ENCODE measurements around the gene RASA3.
"Not testable (repeated sequence)": the region's sequence is repeated elsewhere in the genome, so short reads cannot be mapped to it uniquely, and the experiment has no call there.

Gene RASA3

DNA sequence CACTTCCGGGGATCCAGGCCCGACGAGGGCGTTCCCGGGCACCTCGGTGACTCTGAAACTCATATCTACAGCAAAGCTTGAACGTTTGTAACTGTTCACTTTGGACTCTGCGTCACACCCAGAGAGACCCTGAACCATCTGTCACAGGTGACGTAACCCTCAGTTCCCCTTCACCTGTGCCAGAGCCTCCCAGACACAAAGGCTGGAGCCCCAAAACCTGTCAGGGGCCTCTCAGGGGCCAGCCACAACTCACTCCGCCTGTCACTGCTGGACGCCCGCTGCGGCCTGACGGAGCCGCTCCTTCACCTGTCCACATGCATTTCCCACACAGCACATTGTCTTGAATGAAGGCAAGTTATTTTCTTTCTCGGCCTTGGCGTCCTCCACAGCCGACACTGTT is 8.0 kb downstream of the RASA3 start:
- DNase-seq = no peak

DNA sequence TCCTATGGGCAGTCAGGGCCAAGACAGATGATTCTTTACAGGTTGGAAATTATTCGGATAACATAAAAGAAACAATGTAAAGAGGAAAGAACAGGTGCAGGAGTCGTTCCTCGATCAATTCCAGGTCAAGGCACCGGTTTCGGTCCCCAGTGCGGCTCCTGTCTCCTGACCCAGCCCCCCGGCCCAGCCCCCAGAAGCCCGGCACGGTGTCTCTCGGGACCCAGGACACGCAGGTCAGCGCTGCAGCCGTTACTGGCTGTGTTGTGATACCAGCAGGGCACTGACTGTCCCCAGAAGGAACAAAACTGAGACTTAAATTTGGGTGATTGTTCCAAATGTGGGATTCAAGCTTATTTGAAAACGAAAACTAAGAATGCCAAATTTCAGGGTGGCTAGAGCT is 8.5 kb downstream of the RASA3 start:
- no peak for DNase-seq

DNA sequence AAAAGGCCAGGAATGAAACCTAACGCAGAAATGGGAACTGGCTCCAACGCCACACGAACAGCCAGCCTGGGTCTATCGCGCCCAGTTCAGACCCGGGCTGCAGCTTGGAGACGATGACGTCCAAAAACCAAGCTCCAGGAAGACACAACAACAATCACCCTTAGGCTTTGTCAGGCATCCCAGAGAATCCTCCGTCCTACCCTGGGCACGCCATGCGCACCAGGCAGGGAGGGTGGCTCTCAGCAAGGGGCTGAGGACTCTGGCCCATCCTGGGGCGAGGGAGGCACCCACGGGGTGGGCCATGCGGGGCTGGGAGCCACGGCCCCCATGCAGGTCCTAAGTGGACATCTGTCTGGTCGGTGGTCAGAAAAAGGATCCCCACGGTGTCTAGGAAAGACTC is 9.0 kb downstream of the RASA3 start:
- DNase-seq = no peak

DNA sequence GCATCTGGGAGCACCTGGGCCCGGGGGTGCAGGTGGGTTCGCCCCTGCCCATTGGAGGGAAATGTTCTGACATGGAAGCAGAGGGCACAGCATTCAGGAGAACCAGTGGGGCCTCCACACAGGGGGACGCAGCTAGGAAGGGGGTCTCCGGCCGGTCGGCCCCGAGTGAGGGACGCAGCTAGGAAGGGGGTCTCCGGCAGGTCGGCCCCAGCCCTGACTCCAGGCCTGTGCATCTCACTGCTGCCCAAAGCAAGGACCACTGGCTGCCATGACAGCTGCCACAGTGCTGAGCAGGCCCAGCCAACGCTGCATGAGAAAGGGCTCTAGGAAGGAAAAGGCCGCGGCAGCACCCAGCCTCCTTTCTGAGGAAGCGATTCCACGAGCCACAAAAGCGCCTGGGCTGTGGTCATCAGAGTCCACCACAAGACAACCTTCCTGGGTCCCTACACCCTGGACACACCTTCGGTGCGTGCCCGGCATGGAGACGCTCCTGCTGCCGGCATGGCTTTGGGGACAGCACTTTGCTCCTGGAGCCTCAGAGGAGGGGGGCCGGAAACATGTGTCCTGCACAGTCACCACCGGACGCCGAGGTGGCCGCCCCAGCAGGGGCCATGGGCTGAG is 9.7 kb downstream of the RASA3 start:
- no peak for DNase-seq

DNA sequence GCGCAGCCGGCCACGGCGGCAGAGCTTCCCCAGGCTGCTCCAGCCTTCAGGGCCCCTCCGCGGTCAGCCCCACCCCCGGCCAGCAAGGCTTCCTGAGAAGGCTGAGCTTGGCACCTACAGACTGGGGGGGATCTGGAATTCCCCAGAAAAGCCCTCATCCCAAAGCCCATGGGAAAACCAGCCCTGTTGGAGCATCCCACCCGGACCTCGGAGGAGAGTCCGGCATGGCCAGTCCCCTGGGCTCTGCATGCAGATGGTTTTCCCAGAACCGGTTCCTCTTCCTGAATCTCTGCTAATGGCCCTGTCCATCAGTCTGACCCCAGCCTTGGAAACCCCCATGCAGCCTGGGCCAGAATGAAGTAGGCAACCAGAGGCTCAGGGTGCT is 10.3 kb downstream of the RASA3 start:
- DNase-seq = no peak

DNA sequence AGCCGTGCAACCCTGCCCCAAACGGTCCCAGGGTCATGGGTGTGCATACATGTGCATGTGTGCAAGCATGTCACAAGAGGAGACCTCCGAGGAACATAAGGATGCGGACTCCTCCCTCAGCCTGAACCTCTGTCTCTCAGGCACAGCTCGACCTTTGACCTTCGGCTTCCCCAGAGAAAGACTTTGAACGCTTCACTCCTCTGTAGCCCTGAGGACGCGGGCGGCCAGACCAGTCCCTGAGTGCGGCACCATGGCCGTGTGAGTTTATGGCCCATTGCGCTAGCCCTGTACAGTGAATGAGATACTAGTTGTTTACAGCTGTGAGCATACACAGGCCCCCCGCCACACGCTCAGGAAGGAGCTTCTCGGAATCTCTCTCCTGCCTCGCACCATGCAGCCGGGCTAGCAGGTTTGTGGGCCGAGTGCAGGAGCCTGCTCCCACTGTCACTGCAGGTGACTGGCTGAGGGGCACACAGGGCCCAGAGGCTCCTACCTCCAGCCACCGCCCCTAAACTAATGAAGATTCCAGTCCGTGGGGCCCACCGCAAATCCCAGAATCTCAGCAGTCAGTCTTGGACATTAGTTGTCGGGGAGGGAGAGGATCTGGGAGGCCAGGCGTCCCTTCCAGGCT is 10.8 kb downstream of the RASA3 start:
- DNase-seq = no peak

DNA sequence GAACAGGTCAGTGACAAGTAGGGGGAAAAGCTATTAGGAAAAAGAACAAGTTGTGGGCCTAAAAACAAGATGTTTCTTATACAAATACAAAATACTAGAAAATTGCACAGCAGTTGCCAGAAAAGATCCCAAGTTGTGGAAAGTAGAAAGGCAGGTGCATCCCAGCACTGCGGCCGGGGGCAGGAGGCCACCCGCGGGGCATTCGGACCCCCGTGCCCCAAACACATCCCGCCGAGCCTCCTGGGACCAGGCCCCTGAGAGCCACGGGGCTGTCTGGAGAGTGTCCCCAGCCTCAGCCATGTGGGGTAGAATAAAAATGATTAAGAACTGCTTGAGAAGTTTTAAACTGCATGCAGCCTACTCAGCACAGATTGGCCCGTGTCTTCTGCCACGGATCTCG is 11.4 kb downstream of the RASA3 start:
- no peak for DNase-seq

DNA sequence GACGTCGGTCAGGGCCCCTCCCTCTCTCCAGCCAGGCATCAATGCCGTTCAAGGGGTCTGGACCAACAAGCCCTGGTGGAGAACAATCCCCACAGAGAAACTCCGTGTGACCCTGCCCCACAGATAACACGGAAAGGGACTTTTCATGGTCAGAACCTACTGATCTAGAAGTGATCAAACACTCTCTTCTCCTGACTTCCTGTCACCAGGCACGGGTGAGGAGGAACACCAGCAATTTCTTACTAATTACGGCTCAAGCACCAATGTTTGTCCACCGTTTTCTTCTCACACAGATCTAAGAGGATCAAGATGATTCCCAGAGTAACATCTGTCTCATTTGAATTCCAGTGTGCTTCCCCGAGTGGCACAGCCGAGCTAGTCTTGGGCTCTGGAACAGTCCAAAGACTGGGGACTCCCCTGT is 11.8 kb downstream of the RASA3 start:
- DNase-seq = no peak

DNA sequence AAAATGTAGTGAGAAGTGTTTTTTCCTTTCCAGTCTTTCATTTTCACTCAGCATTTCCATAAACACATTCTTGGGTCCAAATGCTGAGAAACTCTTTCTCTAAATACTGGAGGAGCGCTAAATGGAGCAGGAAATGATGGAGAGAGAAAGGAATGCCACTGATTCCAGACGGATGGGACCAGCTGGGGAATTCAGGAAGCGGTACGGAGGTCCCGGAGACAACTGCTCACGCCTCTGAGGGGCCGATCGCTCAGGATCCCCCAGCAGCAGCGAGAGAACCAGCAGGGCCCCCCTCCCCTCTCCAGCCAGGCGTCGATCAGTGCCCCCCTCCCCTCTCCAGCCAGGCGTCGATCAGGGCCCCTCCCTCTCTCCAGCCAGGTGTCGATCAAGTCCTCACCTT is 13.2 kb downstream of the RASA3 start:
- no peak for DNase-seq

DNA sequence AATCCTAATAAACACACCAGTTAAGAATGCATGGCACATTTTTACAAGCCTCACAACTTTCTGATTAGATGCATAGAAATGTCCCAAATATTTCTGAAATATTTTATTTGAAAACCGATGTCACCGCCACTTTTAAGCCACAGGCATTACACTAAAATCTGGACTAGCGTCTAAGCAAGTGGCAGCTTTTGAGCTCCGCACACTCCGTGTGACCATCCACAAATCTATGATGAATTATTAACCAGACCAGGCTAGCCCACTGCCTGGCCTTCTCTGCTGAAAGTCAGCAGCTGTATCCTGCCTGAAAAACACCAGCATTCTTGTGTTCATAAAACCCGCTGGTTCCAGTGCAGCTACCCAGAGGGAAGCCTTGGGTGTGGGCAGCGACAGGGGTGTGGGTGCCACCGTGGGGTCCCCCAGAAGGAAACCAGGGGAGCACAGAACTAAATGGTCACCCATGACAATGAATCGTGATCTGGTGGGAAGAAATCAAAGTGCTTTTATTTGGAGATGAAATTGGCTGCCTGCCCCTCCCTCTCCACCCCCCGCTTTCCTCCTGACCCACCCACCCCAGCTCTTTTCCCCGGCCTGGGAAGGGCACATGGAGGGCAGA is 13.8 kb downstream of the RASA3 start:
- DNase-seq = no peak

DNA sequence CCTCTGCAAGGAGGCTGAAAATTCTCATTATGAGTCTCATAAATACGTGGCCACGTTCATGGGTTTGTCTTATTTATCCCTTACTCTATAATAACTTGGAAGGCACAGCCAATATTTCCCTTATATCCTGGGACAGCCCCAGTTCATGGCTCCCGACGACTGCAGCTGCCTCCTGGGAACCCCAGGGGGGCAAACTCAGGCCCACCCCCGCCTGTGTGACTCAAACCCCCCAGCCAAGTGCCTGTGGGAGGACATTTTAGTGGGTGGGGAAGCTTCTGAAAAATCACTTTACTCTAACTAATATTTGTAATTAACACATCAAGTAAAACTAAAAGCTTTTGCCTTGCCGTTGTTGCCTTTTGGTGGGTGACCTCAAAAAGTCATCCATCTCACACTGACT is 14.3 kb downstream of the RASA3 start:
- DNase-seq = no peak

DNA sequence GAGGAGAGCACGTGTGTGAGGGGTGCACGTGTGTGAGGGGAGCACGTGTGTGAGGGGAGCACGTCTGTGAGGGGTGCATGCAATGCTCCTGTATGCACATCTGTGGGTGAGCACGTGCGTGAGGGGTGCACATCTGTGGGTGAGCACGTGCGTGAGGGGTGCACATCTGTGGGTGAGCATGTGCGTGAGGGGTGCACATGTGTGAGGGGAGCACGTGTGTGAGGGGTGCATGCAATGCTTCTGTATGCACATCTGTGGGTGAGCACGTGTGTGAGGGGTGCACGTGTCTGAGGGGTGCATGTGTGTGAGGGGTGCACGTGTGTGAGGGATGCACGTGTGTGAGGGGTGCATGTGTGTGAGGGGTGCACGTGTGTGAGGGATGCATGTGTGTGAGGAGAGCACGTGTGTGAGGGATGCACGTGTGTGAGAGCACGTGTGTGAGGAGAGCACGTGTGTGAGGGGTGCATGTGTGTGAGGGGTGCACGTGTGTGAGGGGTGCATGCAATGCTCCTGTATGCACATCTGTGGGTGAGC is 15.0 kb downstream of the RASA3 start:
- DNase-seq = not testable (repeated sequence)

DNA sequence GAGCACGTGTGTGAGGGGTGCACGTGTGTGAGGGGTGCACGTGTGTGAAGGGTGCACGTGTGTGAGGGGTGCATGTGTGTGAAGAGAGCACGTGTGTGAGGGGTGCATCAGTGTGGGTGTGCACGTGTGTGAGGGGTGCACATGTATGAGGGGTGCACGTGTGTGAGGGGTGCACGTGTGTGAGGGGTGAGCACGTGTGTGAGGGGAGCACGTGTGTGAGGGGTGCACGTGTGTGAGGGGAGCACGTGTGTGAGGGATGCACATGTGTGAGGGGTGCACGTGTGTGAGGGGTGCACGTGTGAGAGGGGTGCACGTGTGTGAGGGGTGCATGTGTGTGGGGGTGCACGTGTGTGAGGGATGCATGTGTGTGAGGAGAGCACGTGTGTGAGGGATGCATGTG is 15.7 kb downstream of the RASA3 start:
- DNase-seq = no peak

DNA sequence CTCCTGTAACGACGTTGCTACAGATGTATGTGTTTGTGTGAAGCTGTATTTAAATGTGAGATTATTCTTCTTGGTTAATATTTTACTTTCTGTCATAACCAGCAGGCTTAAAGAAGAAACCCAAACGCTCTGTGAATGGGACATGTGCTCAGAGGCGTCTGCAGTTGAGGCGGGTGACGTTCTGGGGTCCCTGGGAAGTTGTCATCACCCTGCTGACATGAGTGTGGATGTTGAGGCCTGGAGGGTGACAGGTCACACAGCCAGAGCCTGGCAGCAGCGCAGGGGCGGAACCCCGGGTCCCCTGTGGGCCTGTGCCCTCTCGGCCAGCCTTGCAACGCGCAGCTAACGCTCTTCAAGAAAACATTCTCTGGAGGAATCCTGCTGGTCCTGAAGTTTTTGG is 16.6 kb downstream of the RASA3 start:
- no peak for DNase-seq

DNA sequence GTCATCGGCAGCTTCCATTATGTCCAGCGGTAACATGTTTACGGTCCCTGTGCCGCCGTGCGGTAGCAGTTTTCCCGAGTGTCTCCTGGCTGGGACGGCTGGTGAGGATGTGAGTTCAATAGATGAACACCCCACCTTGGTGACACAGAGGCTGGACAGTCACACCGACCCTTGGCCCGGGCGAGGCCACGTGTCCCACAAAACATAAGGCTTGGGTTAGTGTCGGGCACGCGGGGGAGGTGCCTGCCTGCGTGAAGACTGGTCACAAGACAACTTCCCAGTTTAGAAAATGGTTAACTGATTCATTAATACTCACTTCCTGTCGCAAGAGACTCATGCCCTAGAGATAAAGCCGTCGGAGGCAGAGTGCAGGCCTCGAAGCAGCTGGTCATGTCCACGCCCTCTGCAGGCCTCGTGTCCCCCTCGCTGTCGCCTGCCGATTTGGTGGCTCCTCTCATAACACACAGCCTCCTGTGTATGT is 17.2 kb downstream of the RASA3 start:
- peak; percentile 97 for DNase-seq

DNA sequence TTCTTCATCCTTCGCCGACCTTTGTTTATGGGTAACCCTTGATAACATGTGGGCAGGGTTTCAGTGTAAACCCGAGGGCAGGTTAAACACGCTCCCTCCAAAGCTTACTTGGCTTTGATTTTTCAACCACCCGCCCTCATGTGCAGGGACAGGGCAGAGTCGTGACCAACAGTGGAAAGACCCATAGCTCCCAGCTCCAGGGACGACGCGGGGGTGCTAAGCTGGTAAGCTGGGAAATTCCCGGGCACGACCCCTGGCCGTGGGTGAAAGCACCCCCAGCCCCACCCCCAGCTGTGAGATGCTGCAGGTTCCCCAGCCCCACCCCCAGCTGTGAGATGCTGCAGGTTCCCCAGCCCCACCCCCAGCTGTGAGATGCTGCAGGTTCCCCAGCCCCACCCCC is 17.8 kb downstream of the RASA3 start:
- DNase-seq = not testable (repeated sequence)

DNA sequence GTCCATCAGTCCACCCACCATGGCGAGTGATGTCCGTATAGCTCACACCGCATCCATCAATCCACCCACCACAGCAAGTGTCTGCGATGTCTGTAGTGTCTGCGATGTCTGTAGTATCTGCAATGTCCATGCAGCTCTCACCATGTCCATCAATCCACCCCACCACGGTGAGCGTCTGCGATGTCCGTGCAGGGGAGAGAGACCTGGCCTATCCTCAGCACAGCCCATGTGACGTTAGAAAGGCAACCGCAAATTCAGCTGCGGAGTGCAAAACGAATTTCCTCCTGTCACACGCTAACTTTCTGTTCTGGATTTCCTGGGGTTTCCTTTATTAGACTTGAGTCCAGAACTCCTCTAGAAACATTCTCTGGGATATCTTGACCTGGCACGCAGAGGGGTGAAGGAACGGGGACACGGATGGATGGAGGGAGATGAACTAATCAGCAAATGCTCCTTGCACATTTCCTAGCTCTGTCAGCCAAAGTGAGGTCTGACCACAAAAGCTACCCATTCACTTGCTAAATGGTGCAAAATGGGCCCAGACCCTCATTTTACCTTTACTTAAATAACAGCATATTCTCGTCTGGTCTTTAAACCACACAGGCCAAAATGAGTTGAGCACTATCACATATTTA is 18.3 kb downstream of the RASA3 start:
- DNase-seq = no peak

DNA sequence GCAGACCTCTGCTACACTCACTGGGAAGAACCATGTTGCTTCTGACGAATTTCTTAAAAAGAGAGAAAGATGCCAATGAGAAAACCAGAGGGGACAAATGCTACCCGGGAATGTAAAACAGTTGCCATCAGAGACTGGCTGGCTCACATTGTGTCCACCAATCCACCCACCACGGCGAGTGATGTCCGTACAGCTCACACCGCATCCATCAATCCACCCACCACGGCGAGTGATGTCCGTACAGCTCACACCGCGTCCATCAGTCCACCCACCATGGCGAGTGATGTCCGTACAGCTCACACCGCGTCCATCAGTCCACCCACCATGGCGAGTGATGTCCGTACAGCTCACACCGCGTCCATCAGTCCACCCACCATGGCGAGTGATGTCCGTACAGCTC is 19.0 kb downstream of the RASA3 start:
- not testable (repeated sequence) for DNase-seq

DNA sequence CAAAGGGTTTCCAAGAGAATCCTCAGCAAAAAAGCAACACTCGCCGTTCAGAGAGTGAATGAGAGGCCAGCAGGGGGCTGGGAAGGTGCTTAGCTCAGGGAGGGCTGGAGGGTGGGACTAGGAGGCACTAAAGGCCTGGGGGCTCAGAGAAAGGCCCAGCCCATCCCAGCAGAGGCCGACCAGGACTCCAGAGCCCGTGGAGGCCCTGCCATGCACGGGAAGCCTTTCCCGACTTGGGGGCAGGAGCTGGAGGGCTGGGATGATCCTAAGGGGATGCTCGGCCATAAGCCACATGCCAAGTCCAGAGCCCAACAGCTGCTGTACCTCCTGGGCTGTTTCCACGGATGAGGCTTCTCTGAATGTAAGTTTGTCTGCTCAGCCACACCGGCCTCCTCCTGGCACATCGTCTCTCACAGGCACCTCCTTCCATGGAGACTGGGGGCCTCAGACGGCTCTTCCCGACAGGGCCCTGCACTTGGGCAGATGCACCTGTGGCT is 19.5 kb downstream of the RASA3 start:
- DNase-seq = no peak

DNA sequence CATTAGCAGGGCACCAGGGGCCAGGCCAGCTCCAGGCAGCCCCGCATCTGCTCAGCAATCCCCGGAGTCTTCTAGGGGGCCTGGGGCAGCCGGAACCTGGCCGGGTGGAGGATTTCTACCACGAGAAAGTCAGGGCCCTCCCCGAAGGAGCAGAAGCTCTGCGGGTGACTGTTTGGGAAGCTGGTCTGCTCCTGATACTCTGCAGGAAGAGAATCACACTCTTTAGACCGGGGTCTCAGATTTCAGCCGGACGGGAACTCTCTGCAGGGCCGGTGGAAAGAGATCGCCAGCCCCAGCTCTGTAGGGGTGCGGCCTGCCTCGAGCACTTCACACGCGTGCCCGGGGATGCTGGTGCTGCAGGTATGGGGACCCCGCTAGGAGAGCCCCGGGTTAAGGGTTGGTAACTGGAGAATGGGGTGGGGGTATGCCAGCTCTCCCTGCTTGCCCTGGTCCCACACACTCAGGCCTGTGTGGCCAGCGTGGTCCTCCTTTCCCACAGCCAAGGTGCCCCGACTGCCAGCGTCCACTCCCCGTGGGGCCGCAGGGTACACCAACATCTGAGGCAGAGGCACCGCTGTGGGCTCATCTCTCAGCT is 20.1 kb downstream of the RASA3 start:
- no peak for DNase-seq

DNA sequence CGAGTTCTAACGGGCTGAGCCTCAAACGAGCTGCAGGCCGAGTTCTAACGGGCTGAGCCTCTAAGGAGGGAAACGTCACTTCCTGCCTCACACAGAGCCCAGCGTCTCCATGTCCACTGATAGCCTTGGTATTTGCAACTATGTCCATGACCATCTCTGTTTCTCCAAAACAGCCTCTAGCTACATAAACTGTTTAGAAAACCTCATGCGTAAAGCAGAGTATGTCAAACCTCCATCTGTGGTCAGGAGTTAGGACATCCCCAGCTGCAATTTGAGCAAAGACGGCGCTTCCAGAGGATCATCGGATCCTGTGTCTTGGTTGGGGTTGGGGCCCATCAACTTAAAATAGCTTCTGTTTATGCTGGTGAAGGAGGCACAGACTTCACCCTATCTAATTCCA is 20.8 kb downstream of the RASA3 start:
- no peak for DNase-seq

DNA sequence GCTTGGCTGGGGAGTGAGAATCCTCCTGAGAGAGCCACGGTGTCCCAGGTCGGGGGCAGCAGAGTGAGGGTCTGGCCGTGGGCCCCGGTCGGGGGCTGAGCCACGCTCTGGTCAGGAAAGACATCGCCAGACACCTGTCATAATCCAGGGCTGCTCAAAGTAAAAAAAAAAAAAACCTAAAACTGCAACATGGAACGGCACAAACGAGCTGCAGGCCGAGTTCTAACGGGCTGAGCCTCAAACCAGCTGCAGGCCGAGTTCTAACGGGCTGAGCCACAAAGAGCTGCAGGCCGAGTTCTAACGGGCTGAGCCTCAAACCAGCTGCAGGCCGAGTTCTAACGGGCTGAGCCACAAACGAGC is 21.6 kb downstream of the RASA3 start:
- not testable (repeated sequence) for DNase-seq

DNA sequence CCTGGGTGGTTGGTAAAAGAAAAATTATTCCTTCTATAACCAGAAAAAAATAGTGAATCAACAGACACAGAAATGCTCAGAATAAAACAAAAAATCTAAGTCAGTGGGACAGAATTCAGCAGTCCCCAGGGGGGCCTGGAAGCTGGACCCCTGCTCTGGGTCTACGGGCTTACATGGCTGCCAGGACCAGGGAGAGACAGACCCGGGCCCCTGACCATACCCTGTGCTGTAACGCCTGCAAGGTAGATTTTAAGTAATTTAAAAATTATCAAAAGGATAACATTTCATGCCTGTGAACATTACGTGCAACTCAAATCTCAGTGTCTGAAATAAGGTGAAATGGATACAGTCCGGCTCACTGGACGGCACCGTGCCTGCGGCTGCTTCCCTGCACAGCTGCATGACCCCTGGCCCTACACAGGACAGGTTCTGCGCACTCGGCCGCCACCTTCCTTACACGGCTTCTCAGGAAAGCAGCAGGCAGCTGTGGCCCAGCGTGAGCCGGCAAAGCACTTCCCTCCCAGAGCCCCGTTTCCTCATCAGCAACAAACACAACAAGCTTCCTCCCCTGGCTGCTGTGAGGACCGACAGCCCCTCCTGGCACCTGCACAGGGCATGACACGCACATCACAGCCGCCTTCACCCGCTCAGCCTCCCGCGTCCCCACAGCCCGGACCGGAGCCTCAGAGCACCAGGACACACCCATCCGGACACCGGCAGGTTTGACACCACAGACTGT is 22.2 kb downstream of the RASA3 start:
- peak; percentile 64 for DNase-seq
